Measurements from ENCODE around the gene THAP8. TPM values are rescaled to one million over a fixed set of nuclear protein-coding genes. Genes with fewer than 3 reads are reported as not detected.
A peak's percentile ranks its signal among the peaks of the same experiment; 100 is the strongest.

THAP8 gene
- total and polyA plus RNA-seq, 2 of the 8 experiments (the other 6 are each of a cell fraction or from before 2014, with no cell fraction given): 6.0 to 11.1 TPM

DNA sequence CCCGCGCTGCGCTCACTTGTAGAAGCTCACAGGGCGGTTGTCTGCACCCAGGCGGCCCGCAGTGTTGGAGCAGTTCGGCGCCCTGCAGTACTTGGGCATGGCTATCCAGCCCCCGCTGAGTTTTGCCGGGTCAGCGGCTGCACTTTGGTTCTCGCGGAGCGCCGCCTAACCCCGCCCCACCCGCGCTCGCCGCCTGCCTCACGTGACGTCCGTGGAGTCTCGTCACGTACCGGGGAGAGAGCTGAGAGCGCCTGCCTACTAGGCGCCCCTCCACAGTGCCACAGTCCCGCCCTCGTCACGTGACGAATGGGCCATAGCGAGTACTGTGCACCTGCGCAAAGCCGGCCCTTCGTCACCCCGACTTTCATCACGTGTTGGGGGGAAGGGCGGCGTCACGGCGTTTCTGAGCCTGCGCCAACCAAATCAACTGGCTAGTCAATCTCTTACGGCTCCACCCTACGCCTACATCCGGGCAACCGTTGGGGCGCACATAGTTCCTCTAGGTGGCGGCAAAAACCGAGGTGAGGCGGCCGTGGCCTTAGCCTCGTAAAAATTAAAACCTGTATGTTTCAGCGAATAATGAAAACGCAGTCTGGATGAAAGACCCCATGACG lies at the start of gene THAP8 (continued):
- TF ChIP-seq, protein P1, sequence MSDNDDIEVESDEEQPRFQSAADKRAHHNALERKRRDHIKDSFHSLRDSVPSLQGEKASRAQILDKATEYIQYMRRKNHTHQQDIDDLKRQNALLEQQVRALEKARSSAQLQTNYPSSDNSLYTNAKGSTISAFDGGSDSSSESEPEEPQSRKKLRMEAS (IDR thresholded peaks at IDR 0.05): peak; percentile 95
- TF ChIP-seq TBP (IDR thresholded peaks at IDR 0.05; ENCODE audit: low read depth, low read length) (peak; percentile 70), GTF2F1 (IDR thresholded peaks at IDR 0.05; ENCODE audit: borderline replicate concordance, low read depth, low read length) (no peak), HDAC6 (IDR thresholded peaks at IDR 0.05; ENCODE audit: low read depth, low read length) (no peak), CBX8 (IDR thresholded peaks at IDR 0.05; ENCODE audit: borderline replicate concordance, low read depth, low read length) (no peak), BACH1 (IDR thresholded peaks at IDR 0.05; ENCODE audit: low read length) (peak; percentile 89), SP4 (IDR thresholded peaks at IDR 0.05; ENCODE audit: low read length) (peak; percentile 69; the same call in 1 of the 2 replicates), TAF7 (optimal IDR thresholded peaks at IDR 0.05; ENCODE audit: borderline replicate concordance, low read depth, low read length) (peak; percentile 66), NRF1 (IDR thresholded peaks at IDR 0.05; ENCODE audit: low read depth, low read length) (peak; percentile 54; the same call in 1 of the 2 replicates), JUND (IDR thresholded peaks at IDR 0.05; ENCODE audit: low read length) (peak; percentile 47; the same call in 1 of the 2 replicates), POLR2A (IDR thresholded peaks at IDR 0.05; ENCODE audit: control extremely low read depth in 1 of 2, low read depth in 2 of 2, low read length in 2 of 2) (peak; percentile 74 to 88), HDAC2 (IDR thresholded peaks at IDR 0.05; ENCODE audit: borderline replicate concordance in 1 of 2, low read depth in 2 of 2, low read length in 2 of 2) (peak in 1 of 2 experiments; percentile 77; a peak in 2 of 4 replicates)
- TF ChIP-seq, protein P2, sequence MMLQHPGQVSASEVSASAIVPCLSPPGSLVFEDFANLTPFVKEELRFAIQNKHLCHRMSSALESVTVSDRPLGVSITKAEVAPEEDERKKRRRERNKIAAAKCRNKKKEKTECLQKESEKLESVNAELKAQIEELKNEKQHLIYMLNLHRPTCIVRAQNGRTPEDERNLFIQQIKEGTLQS (IDR thresholded peaks at IDR 0.05; ENCODE audit: insufficient read depth, low read depth, low read length): peak; percentile 93
- TF ChIP-seq, protein P3, sequence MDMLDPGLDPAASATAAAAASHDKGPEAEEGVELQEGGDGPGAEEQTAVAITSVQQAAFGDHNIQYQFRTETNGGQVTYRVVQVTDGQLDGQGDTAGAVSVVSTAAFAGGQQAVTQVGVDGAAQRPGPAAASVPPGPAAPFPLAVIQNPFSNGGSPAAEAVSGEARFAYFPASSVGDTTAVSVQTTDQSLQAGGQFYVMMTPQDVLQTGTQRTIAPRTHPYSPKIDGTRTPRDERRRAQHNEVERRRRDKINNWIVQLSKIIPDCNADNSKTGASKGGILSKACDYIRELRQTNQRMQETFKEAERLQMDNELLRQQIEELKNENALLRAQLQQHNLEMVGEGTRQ (IDR thresholded peaks at IDR 0.05; ENCODE audit: low read length): peak; percentile 99

Data from H1 (cell line).